Measurements from ENCODE around the gene MYO5A.

DNA sequence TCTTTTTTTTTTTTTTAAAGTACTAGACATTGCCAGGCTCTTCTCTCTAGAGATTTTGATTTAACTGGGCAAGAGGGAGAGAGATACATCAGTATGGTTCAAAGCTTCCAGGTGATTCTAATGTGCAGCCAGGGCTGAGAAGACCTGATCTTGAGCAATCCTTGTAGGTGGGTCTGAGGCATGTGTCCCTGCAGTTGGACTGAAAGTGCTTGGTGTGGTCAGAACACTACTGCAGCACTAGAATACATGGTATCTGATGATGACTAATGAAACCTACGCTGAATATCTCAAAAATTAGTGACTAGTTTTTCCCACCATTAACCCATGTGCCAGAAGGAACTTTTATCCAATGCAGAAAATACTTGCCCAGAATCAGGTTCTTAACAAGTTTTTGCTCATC is 198.7 kb downstream of the MYO5A start:
- TF ChIP-seq POLR2AphosphoS5 (IDR thresholded peaks at IDR 0.05; ENCODE audit: low read depth, low read length): no peak
- no peak for TF ChIP-seq POLR2A (IDR thresholded peaks at IDR 0.05; ENCODE audit: low read depth, low read length)
- no peak for TF ChIP-seq POU2F2 (IDR thresholded peaks at IDR 0.05; ENCODE audit: low read depth, low read length)
- no peak for TF ChIP-seq TAF1 (IDR thresholded peaks at IDR 0.05; ENCODE audit: low read depth, low read length)
- TF ChIP-seq PAX5 (IDR thresholded peaks at IDR 0.05; ENCODE audit: insufficient read depth, low read length, severe bottlenecking): no peak
- TF ChIP-seq SPI1 (IDR thresholded peaks at IDR 0.05; ENCODE audit: low read depth, low read length): no peak
